HL-60 (cell line): ENCODE results near the gene ROBO1.

Experiments
- DNase-seq, 2 experiments: peaks; one replicate each; pipeline ENCODE4 v3.0.0-alpha.2; 2010 to 2020; ENCODE audit warnings: low read depth in 1 of 2, low spot score in 1 of 2
- H3K27ac ChIP-seq: fragments of 250-450 bp; sonication (Bioruptor Pico); replicated peaks from 2 replicates; pipeline ENCODE4 v1.5.1; 2020; ENCODE audit warnings: mild to moderate bottlenecking, moderate library complexity
- H3K27me3 ChIP-seq: fragments of 250-450 bp; sonication (Bioruptor Pico); 2 replicates; pipeline ENCODE4 v1.5.1; 2021; ENCODE audit warnings: mild to moderate bottlenecking, moderate library complexity; ENCODE audit not compliant: insufficient read depth, poor library complexity, severe bottlenecking
- H3K4me3 ChIP-seq: replicated peaks from 2 replicates; pipeline ENCODE4 v1.5.1; 2011; ENCODE audit warnings: mild to moderate bottlenecking, control low read depth, low read length; ENCODE audit not compliant: insufficient read depth
- GABPA ChIP-seq: IDR thresholded peaks from 2 replicates; pipeline ENCODE4 v1.6.1; 2012; ENCODE audit warnings: low read depth
- POLR2AphosphoS5 ChIP-seq: IDR thresholded peaks from 2 replicates; pipeline ENCODE4 v1.6.1; 2012; ENCODE audit warnings: low read depth
- SPI1 ChIP-seq: IDR thresholded peaks from 2 replicates; pipeline ENCODE4 v1.6.1; 2012; ENCODE audit warnings: low read depth, mild to moderate bottlenecking, borderline replicate concordance
- TF ChIP-seq, protein P1 (sequence below): IDR thresholded peaks from one replicate; pipeline ENCODE4 v1.5.1; 2011; ENCODE audit warnings: low read length, control low read depth, inconsistent platforms; ENCODE audit not compliant: insufficient read depth
- TF ChIP-seq, protein P2 (sequence below): IDR thresholded peaks from 2 replicates; pipeline ENCODE4 v1.6.1; 2012; ENCODE audit warnings: low read depth; ENCODE audit not compliant: insufficient replicate concordance

The ROBO1 gene

DNA sequence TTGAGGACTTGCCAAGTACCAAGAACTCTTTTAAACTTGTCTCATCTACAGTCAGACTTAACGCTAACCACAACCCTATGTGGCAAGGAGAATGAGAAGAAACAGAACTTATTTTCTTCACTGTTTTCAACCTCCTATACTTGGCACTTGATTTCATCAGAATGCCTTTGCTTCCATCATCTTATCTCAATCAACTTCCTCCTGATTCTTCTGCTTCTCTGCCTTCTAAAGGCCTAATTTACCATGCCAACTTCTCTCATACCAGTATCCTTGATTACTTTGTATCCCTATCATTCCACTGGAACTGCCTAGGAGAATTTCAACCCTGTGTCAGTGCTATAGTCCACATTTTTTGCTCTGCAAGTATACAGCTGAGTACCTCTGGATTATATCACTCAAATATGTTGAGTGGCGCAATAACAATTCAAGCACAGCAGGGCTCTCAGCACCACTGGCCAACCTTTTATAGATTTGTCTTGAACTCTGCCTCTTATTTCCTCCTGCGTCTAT, 413.6 kb downstream of the ROBO1 start:
- TF ChIP-seq POLR2AphosphoS5 (no peak), SPI1 (no peak; the same call in 1 of the 2 replicates), GABPA (no peak)
- TF ChIP-seq, protein P1, sequence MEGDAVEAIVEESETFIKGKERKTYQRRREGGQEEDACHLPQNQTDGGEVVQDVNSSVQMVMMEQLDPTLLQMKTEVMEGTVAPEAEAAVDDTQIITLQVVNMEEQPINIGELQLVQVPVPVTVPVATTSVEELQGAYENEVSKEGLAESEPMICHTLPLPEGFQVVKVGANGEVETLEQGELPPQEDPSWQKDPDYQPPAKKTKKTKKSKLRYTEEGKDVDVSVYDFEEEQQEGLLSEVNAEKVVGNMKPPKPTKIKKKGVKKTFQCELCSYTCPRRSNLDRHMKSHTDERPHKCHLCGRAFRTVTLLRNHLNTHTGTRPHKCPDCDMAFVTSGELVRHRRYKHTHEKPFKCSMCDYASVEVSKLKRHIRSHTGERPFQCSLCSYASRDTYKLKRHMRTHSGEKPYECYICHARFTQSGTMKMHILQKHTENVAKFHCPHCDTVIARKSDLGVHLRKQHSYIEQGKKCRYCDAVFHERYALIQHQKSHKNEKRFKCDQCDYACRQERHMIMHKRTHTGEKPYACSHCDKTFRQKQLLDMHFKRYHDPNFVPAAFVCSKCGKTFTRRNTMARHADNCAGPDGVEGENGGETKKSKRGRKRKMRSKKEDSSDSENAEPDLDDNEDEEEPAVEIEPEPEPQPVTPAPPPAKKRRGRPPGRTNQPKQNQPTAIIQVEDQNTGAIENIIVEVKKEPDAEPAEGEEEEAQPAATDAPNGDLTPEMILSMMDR, result no peak
- TF ChIP-seq, protein P2, sequence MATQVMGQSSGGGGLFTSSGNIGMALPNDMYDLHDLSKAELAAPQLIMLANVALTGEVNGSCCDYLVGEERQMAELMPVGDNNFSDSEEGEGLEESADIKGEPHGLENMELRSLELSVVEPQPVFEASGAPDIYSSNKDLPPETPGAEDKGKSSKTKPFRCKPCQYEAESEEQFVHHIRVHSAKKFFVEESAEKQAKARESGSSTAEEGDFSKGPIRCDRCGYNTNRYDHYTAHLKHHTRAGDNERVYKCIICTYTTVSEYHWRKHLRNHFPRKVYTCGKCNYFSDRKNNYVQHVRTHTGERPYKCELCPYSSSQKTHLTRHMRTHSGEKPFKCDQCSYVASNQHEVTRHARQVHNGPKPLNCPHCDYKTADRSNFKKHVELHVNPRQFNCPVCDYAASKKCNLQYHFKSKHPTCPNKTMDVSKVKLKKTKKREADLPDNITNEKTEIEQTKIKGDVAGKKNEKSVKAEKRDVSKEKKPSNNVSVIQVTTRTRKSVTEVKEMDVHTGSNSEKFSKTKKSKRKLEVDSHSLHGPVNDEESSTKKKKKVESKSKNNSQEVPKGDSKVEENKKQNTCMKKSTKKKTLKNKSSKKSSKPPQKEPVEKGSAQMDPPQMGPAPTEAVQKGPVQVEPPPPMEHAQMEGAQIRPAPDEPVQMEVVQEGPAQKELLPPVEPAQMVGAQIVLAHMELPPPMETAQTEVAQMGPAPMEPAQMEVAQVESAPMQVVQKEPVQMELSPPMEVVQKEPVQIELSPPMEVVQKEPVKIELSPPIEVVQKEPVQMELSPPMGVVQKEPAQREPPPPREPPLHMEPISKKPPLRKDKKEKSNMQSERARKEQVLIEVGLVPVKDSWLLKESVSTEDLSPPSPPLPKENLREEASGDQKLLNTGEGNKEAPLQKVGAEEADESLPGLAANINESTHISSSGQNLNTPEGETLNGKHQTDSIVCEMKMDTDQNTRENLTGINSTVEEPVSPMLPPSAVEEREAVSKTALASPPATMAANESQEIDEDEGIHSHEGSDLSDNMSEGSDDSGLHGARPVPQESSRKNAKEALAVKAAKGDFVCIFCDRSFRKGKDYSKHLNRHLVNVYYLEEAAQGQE, result no peak
- DNase-seq, result peak in 1 of 2 experiments; percentile 56
- Histone ChIP-seq H3K4me3 (no peak overlapping the region), H3K27ac (no peak overlapping the region), H3K27me3 (no peaks in the 10 kb centered on the region)

DNA sequence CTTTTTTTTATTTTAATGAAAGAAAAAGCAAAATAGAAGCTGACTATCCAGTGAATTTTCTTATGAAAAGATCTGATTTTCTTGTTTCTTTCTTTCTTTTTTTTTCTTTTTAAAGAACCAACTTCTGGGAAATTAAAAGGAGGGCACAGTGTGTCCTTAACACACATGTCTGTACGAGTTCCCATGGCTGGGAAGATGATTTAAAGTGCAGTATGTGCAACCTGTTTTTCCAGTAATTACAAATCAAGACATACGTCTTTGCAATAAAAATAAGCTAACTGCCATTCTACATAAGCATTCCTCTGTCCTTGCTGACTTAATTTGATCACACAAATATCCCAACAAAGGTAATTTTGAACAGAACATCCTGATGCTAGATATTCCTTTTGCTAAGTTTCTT, 416.1 kb downstream of the ROBO1 start:
- TF ChIP-seq POLR2AphosphoS5, result no peak
- no peak for TF ChIP-seq GABPA
- TF ChIP-seq, protein P1, result no peak
- TF ChIP-seq, protein P2, result no peak
- no peak for TF ChIP-seq SPI1
- H3K27ac ChIP-seq, result no peak overlapping the region
- H3K4me3 ChIP-seq, result no peak overlapping the region
- no peak for DNase-seq
- no peaks in the 10 kb centered on the region for H3K27me3 ChIP-seq

DNA sequence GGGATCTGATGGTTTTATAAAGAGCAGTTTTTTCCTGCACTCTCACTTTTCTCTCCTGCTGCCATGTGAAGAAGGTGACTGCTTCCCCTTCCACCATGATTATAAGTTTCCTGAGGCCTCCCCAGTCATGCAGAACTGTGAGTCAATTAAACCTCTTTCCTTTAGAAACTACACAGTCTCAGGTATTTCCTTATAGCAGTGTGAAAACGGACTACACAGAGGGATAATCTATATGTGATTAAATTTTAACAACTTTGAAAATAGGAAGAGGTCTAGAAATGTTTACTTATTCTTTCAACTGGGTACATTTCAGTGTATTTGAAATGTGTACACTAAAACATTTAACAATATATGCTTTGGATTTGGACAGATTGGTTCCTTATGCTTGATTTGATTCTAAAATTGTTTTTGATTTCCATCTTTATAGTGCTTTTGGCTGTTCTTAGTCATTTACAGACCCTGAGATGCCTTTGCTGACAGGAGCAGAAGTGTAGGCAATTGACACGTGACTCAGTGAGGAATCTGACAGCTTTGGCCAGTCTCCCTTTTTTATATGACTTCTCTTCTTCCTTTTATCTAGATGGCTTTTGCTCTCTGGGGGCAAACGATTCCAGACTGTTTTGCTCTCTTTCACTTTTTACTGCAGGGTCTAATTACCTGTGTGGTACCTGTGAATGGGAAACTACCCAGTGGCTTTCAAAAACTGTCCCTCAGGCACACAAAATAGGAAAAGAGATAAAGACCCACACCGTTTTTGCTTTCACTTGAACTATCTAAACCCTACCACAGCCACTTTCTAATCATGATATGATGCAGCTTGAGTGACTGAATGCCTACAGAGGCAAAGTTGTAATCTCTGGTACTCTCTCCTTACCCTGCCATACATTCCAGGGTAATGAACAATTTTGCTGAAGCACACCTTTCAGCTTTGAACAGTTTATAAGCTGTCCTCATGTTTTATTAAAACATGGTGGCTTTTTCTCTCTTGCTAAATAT, 422.6 kb downstream of the ROBO1 start:
- H3K4me3 ChIP-seq, result no peak overlapping the region
- TF ChIP-seq GABPA (no peak), POLR2AphosphoS5 (no peak), SPI1 (no peak)
- TF ChIP-seq, protein P2, result no peak
- TF ChIP-seq, protein P1, result no peak

More for the DNA sequence above, 422.6 kb downstream of the ROBO1 start:
- DNase-seq, result no peak
- H3K27me3 ChIP-seq, result no peaks in the 10 kb centered on the region
- H3K27ac ChIP-seq, result no peak overlapping the region
